Cardiac septum (tissue), 1 donor: ENCODE measurements around the gene CCDC102B. TPM values are rescaled to one million over a fixed set of nuclear protein-coding genes. Genes with fewer than 3 reads are reported as not detected.

ENCODE experiments used
- DNase-seq: peaks from one replicate; pipeline ENCODE4 v3.0.0-alpha.2; 2020; ENCODE audit warnings: low spot score
- intact Hi-C: fragments of 100-400 bp; cut with DNase I; formaldehyde crosslinking; loops from one replicate; pipeline ENCODE4 v1.14.0; 2022
- total RNA-seq: library from RNA; stranded (reverse); fragmentation: NEBNext Ultra II Directional; extraction: Animal tissue kit (Norgen Biotek cat#: 25700); gene quantifications from one replicate; pipeline ENCODE4 v1.2.1, GENCODE V29; 2021
- donor health status: DM: no; HTN: no; CAD: no.

CCDC102B gene
- total RNA-seq, 1 donor from 2014 or later: 8.1 TPM

GRCh38 chr18:69031571-69031970 lies 233.7 kb downstream of the CCDC102B start:
- intact Hi-C loops: no loop called here

GRCh38 chr18:69032009-69032408 lies 234.1 kb downstream of the CCDC102B start:
- no peak for DNase-seq
- intact Hi-C loops: no loop called here

More at GRCh38 chr18:69031571-69031970, 233.7 kb downstream of the CCDC102B start:
- no peak for DNase-seq

- intact Hi-C loops: no loop called here
- DNase-seq: no peak
These were observed 237.9 kb downstream of the CCDC102B start for GRCh38 chr18:69035756-69036155.

- intact Hi-C loops: no loop called here
These were observed 246.3 kb downstream of the CCDC102B start for GRCh38 chr18:69044215-69044614.

GRCh38 chr18:69064063-69064462 lies 266.2 kb downstream of the CCDC102B start:
- intact Hi-C loops: no loop called here
- DNase-seq: no peak

More at GRCh38 chr18:69044215-69044614, 246.3 kb downstream of the CCDC102B start:
- DNase-seq: no peak

- intact Hi-C loops: no loop called here
These were observed 269.2 kb downstream of the CCDC102B start for GRCh38 chr18:69067048-69067447.

GRCh38 chr18:69071680-69072079 lies 273.8 kb downstream of the CCDC102B start:
- intact Hi-C loops: no loop called here
- no peak for DNase-seq

More at GRCh38 chr18:69067048-69067447, 269.2 kb downstream of the CCDC102B start:
- no peak for DNase-seq

GRCh38 chr18:69081846-69082245 lies 284.0 kb downstream of the CCDC102B start:
- intact Hi-C loops: no loop called here
- DNase-seq: no peak

- DNase-seq: no peak
- intact Hi-C loops: no loop called here
These were observed 284.6 kb downstream of the CCDC102B start for GRCh38 chr18:69082499-69082898.

- intact Hi-C loops: no loop called here
These were observed 288.1 kb downstream of the CCDC102B start for GRCh38 chr18:69085951-69086350.

GRCh38 chr18:69088973-69089372 lies 291.1 kb downstream of the CCDC102B start:
- intact Hi-C loops: no loop called here
- DNase-seq: no peak

More at GRCh38 chr18:69085951-69086350, 288.1 kb downstream of the CCDC102B start:
- no peak for DNase-seq

- DNase-seq: no peak
- intact Hi-C loops: no loop called here
These were observed 299.5 kb downstream of the CCDC102B start for GRCh38 chr18:69097349-69097748.

GRCh38 chr18:69102959-69103358 lies 305.1 kb downstream of the CCDC102B start:
- intact Hi-C loops: no loop called here
- no peak for DNase-seq

Other genes with a start within 250 kb of the CCDC102B start
- gene TMX3, start 83.0 kb upstream of the CCDC102B start, total RNA-seq: 33.2 TPM